Measurements from ENCODE around the gene IQSEC3.

- TF ChIP-seq CTCF (IDR thresholded peaks at IDR 0.05) = no peak
- TF ChIP-seq TEAD4 (CRISPR knock-in tag; IDR thresholded peaks at IDR 0.05) = no peak
- no peak for TF ChIP-seq ZBTB43 (CRISPR knock-in tag; IDR thresholded peaks at IDR 0.05)
Observed at GRCh38 chr12:174596-174995, 108.0 kb downstream of the IQSEC3 start.
